ENCODE results near the gene DCXR.

The DCXR gene

GRCh38 chr17:82018989-82019689 lies 18.4 kb downstream of the DCXR start:
- Histone ChIP-seq H3K27ac (ENCODE audit: low read depth, low read length) (no peak overlapping the region), H3K36me3 (ENCODE audit: insufficient read depth, low read length) (peaks cover 7% of the 10 kb centered on the region; the same call in 1 of the 2 replicates), H3K9me3 (ENCODE audit: insufficient read depth, low read depth, low read length) (no peaks in the 10 kb centered on the region), H3K4me3 (ENCODE audit: low read length) (no peak overlapping the region), H3K27me3 (ENCODE audit: insufficient read depth, low read length) (0 out of 2 replicates have a peak, but pooled peaks cover 3% of the 10 kb centered on the region), H3K9ac (ENCODE audit: low read depth, low read length) (no peak overlapping the region), H3K4me1 (ENCODE audit: insufficient read depth, low read length) (peaks cover 6% of the 10 kb centered on the region; the same call in 1 of the 2 replicates)
- 95% methylated on average over 33 of the region's 33 CpGs for WGBS

GRCh38 chr17:82018152-82018988 lies 19.1 kb downstream of the DCXR start:
- WGBS: 92% methylated on average over 19 of the region's 19 CpGs
- no peak overlapping the region for H3K9ac ChIP-seq (ENCODE audit: low read depth, low read length)
- no peaks in the 10 kb centered on the region for H3K27me3 ChIP-seq (ENCODE audit: insufficient read depth, low read length)
- H3K36me3 ChIP-seq (ENCODE audit: insufficient read depth, low read length): peaks cover 7% of the 10 kb centered on the region; the same call in 1 of the 2 replicates
- no peaks in the 10 kb centered on the region for H3K9me3 ChIP-seq (ENCODE audit: insufficient read depth, low read depth, low read length)
- H3K4me1 ChIP-seq (ENCODE audit: insufficient read depth, low read length): peaks cover 6% of the 10 kb centered on the region; the same call in 1 of the 2 replicates
- H3K4me3 ChIP-seq (ENCODE audit: low read length): no peak overlapping the region
- H3K27ac ChIP-seq (ENCODE audit: low read depth, low read length): no peak overlapping the region

- Histone ChIP-seq H3K9me3 (ENCODE audit: insufficient read depth, low read depth, low read length) (no peaks in the 10 kb centered on the region), H3K4me3 (ENCODE audit: low read length) (no peak overlapping the region), H3K36me3 (ENCODE audit: insufficient read depth, low read length) (peaks cover 7% of the 10 kb centered on the region; the same call in 1 of the 2 replicates), H3K4me1 (ENCODE audit: insufficient read depth, low read length) (peaks cover 6% of the 10 kb centered on the region; the same call in 1 of the 2 replicates), H3K9ac (ENCODE audit: low read depth, low read length) (no peak overlapping the region), H3K27ac (ENCODE audit: low read depth, low read length) (no peak overlapping the region), H3K27me3 (ENCODE audit: insufficient read depth, low read length) (no peaks in the 10 kb centered on the region)
- WGBS: 88% methylated on average over 13 of the region's 13 CpGs
These were observed 19.8 kb downstream of the DCXR start for GRCh38 chr17:82017612-82018151.

GRCh38 chr17:82016875-82017459 lies 20.5 kb downstream of the DCXR start:
- Histone ChIP-seq H3K27me3 (ENCODE audit: insufficient read depth, low read length) (no peaks in the 10 kb centered on the region), H3K36me3 (ENCODE audit: insufficient read depth, low read length) (peaks cover 7% of the 10 kb centered on the region; the same call in 1 of the 2 replicates), H3K4me3 (ENCODE audit: low read length) (no peak overlapping the region), H3K27ac (ENCODE audit: low read depth, low read length) (no peak overlapping the region), H3K4me1 (ENCODE audit: insufficient read depth, low read length) (peaks cover 5% of the 10 kb centered on the region; the same call in 1 of the 2 replicates), H3K9ac (ENCODE audit: low read depth, low read length) (no peak overlapping the region), H3K9me3 (ENCODE audit: insufficient read depth, low read depth, low read length) (no peaks in the 10 kb centered on the region)
- 95% methylated on average over 24 of the region's 24 CpGs for WGBS

- Histone ChIP-seq H3K36me3 (ENCODE audit: insufficient read depth, low read length) (peaks cover 9% of the 10 kb centered on the region; the same call in 1 of the 2 replicates), H3K4me3 (ENCODE audit: low read length) (no peak overlapping the region), H3K9me3 (ENCODE audit: insufficient read depth, low read depth, low read length) (no peaks in the 10 kb centered on the region), H3K9ac (ENCODE audit: low read depth, low read length) (no peak overlapping the region), H3K27me3 (ENCODE audit: insufficient read depth, low read length) (no peaks in the 10 kb centered on the region), H3K4me1 (ENCODE audit: insufficient read depth, low read length) (no peaks in the 10 kb centered on the region), H3K27ac (ENCODE audit: low read depth, low read length) (no peak overlapping the region)
- WGBS: 88% methylated on average over 28 of the region's 28 CpGs
These were observed 21.2 kb downstream of the DCXR start for GRCh38 chr17:82016061-82016874.

- H3K36me3 ChIP-seq (ENCODE audit: insufficient read depth, low read length): peaks cover 10% of the 10 kb centered on the region; the same call in 1 of the 2 replicates
- H3K9ac ChIP-seq (ENCODE audit: low read depth, low read length): no peak overlapping the region
- H3K27me3 ChIP-seq (ENCODE audit: insufficient read depth, low read length): no peaks in the 10 kb centered on the region
- no peaks in the 10 kb centered on the region for H3K4me1 ChIP-seq (ENCODE audit: insufficient read depth, low read length)
- H3K27ac ChIP-seq (ENCODE audit: low read depth, low read length): no peak overlapping the region
- no peak overlapping the region for H3K4me3 ChIP-seq (ENCODE audit: low read length)
- WGBS: 83% methylated on average over 24 of the region's 24 CpGs
- no peaks in the 10 kb centered on the region for H3K9me3 ChIP-seq (ENCODE audit: insufficient read depth, low read depth, low read length)
These were observed 22.1 kb downstream of the DCXR start for GRCh38 chr17:82015311-82015971.

GRCh38 chr17:82014971-82015310 lies 22.6 kb downstream of the DCXR start:
- Histone ChIP-seq H3K27me3 (ENCODE audit: insufficient read depth, low read length) (no peaks in the 10 kb centered on the region), H3K4me1 (ENCODE audit: insufficient read depth, low read length) (no peaks in the 10 kb centered on the region), H3K36me3 (ENCODE audit: insufficient read depth, low read length) (peaks cover 10% of the 10 kb centered on the region; the same call in 1 of the 2 replicates), H3K9ac (ENCODE audit: low read depth, low read length) (no peak overlapping the region), H3K27ac (ENCODE audit: low read depth, low read length) (no peak overlapping the region), H3K9me3 (ENCODE audit: insufficient read depth, low read depth, low read length) (no peaks in the 10 kb centered on the region), H3K4me3 (ENCODE audit: low read length) (no peak overlapping the region)
- WGBS: 92% methylated on average over 13 of the region's 13 CpGs

- no peaks in the 10 kb centered on the region for H3K9me3 ChIP-seq (ENCODE audit: insufficient read depth, low read depth, low read length)
- no peaks in the 10 kb centered on the region for H3K4me1 ChIP-seq (ENCODE audit: insufficient read depth, low read length)
- H3K9ac ChIP-seq (ENCODE audit: low read depth, low read length): no peak overlapping the region
- peaks cover 9% of the 10 kb centered on the region; the same call in 1 of the 2 replicates for H3K36me3 ChIP-seq (ENCODE audit: insufficient read depth, low read length)
- WGBS: 94% methylated on average over 23 of the region's 23 CpGs
- H3K27ac ChIP-seq (ENCODE audit: low read depth, low read length): no peak overlapping the region
- H3K27me3 ChIP-seq (ENCODE audit: insufficient read depth, low read length): no peaks in the 10 kb centered on the region
- no peak overlapping the region for H3K4me3 ChIP-seq (ENCODE audit: low read length)
These were observed 23.1 kb downstream of the DCXR start for GRCh38 chr17:82014432-82014831.

GRCh38 chr17:82013772-82014321 lies 23.6 kb downstream of the DCXR start:
- WGBS: 95% methylated on average over 16 of the region's 16 CpGs
- H3K4me3 ChIP-seq (ENCODE audit: low read length): no peak overlapping the region
- no peaks in the 10 kb centered on the region for H3K27me3 ChIP-seq (ENCODE audit: insufficient read depth, low read length)
- peaks cover 4% of the 10 kb centered on the region; the same call in 1 of the 2 replicates for H3K36me3 ChIP-seq (ENCODE audit: insufficient read depth, low read length)
- H3K27ac ChIP-seq (ENCODE audit: low read depth, low read length): no peak overlapping the region
- no peak overlapping the region for H3K9ac ChIP-seq (ENCODE audit: low read depth, low read length)
- H3K9me3 ChIP-seq (ENCODE audit: insufficient read depth, low read depth, low read length): no peaks in the 10 kb centered on the region
- no peaks in the 10 kb centered on the region for H3K4me1 ChIP-seq (ENCODE audit: insufficient read depth, low read length)

GRCh38 chr17:82013341-82013740 lies 24.2 kb downstream of the DCXR start:
- Histone ChIP-seq H3K4me1 (ENCODE audit: insufficient read depth, low read length) (no peaks in the 10 kb centered on the region), H3K27me3 (ENCODE audit: insufficient read depth, low read length) (no peaks in the 10 kb centered on the region), H3K36me3 (ENCODE audit: insufficient read depth, low read length) (0 out of 2 replicates have a peak, but pooled peaks cover 3% of the 10 kb centered on the region), H3K9me3 (ENCODE audit: insufficient read depth, low read depth, low read length) (no peaks in the 10 kb centered on the region), H3K9ac (ENCODE audit: low read depth, low read length) (no peak overlapping the region), H3K4me3 (ENCODE audit: low read length) (no peak overlapping the region), H3K27ac (ENCODE audit: low read depth, low read length) (no peak overlapping the region)
- WGBS: 89% methylated on average over 22 of the region's 22 CpGs

Data from HUES64 (cell line).